RWPE1 (cell line): Measurements from ENCODE around the gene STK4.

Source experiments
- CTCF ChIA-PET: fragments of 350-600 bp; sonication (Branson Sonifier 250); formaldehyde crosslinking; extraction: SDS; loops from one replicate; lab custom pipeline; 2021; lab: Yijun Ruan, JAX
- POLR2A ChIA-PET: fragments of 400-600 bp; formaldehyde crosslinking; extraction: SDS; loops from one replicate; lab custom pipeline; 2020; ENCODE audit warnings: antibody characterized with exemption; ENCODE audit not compliant: low non-redundant PET; lab: Yijun Ruan, JAX
- DNase-seq: peaks from one replicate; pipeline ENCODE4 v3.0.0; 2012; ENCODE audit warnings: low spot score
- H3K27ac ChIP-seq: fragments of 450-650 bp; 2 replicates; pipeline ENCODE4 v1.5.1; 2017
- CTCF ChIP-seq: fragments of 450-650 bp; conservative IDR thresholded peaks from 2 replicates; pipeline ENCODE4 v1.5.1; 2017; ENCODE audit warnings: low read depth, mild to moderate bottlenecking

STK4 gene

GRCh38 chr20:44967207-44967807, 995 bp downstream of the STK4 start:
- DNase-seq = peak; percentile 30
- H3K27ac ChIP-seq = peak overlapping the region; percentile 79
- CTCF ChIA-PET = interaction anchor here (0.6 to 0.7 kb wide), 4 partner anchors 10 to 201 kb away, joined by 3 read pairs; no protein-coding TSS in a partner anchor
- TF ChIP-seq CTCF = no peak
- POLR2A ChIA-PET = interaction anchor here (0.6 to 1.0 kb wide), 2 partner anchors 11 to 26 kb away, joined by 3 read pairs; no protein-coding TSS in a partner anchor

GRCh38 chr20:44969300-44969894, 3.1 kb downstream of the STK4 start:
- CTCF ChIA-PET = interaction anchor here (0.5 kb wide), 1 partner anchor 324 kb away, joined by 4 read pairs; no protein-coding TSS in a partner anchor
- DNase-seq = no peak
- POLR2A ChIA-PET = no interaction called here
- TF ChIP-seq CTCF = no peak
- H3K27ac ChIP-seq = no peak overlapping the region

DNA sequence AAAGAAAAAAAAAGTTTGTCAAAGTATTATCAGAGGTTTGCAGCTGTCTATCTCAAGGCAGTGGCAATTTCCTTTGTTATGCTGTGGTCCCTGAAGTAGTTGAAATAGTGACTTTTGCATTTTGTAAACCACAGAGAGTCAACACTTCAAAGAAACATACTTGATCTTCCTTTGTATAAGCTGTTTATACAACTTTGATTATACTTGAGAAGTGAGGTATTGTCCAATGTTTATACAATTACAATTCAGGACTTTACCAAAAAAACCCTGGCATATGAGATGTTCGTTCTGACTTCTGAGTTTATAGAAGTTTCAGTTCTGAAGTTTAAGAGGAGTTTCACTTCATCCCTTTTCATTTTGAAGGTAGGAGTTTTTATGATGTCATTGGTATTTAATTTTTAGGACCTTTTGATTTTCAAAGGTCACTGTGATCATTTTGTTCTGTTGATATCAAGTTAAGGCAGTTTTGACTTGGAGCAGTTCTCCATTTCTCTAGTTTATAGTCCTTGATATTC, 4.0 kb downstream of the STK4 start:
- no peak for DNase-seq
- TF ChIP-seq CTCF = no peak
- POLR2A ChIA-PET = no interaction called here
- H3K27ac ChIP-seq = no peak overlapping the region
- CTCF ChIA-PET = interaction anchor here (0.6 to 1.0 kb wide), 3 partner anchors 9 to 325 kb away, joined by 3 to 4 read pairs (median 3); no protein-coding TSS in a partner anchor

- CTCF ChIA-PET = interaction anchor here (0.7 kb wide), 1 partner anchor 37 kb away, joined by 5 read pairs; no protein-coding TSS in a partner anchor
- peak; percentile 26 for DNase-seq
- no peak overlapping the region for H3K27ac ChIP-seq
- POLR2A ChIA-PET = no interaction called here
- no peak for TF ChIP-seq CTCF
Observed at GRCh38 chr20:44973053-44973452, 6.7 kb downstream of the STK4 start.

- ChIA-PET POLR2A (no interaction called here), CTCF (interaction anchor here (0.9 to 1.2 kb wide), 2 partner anchors 10 to 17 kb away, joined by 3 read pairs; partner anchors contain the start of gene TOMM34)
- no peak for TF ChIP-seq CTCF
- no peak overlapping the region for H3K27ac ChIP-seq
- DNase-seq = no peak
Observed at GRCh38 chr20:44976698-44977097, 10.4 kb downstream of the STK4 start.

DNA sequence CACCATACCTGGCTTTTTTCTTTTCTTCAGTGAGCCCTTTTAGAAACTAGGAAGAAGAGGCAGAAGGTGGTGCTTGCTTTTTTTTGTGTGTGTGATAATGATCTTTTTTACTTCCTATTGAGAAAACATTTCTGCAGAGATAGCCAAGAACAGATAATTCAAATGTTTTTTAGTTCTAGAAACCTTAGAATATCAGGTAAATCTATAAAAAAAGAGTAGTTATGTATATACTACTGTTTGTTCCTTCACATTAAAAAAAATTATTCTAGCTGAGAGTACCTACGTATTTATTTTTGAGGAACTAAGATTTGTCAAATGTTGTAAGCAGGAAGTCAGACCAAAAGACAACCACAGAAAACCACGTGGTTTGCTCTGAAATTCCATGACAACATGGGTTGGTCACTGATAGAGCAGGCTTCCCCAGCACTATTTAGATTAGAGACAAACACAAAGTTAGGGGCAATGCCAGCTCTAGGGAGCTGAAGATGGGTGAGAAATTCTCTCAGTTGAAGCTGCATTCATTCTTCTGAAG, 12.8 kb downstream of the STK4 start:
- TF ChIP-seq CTCF = no peak
- POLR2A ChIA-PET = interaction anchor here (1.3 kb wide), 1 partner anchor 13 kb away, joined by 3 read pairs; the partner anchor contains the start of gene STK4
- no peak overlapping the region for H3K27ac ChIP-seq
- no peak for DNase-seq
- CTCF ChIA-PET = interaction anchor here (0.7 to 0.9 kb wide), 2 partner anchors 8 to 73 kb away, joined by 3 read pairs; no protein-coding TSS in a partner anchor
